ENCODE data around the gene ACSS1.

ACSS1 gene

GRCh38 chr20:25045343-25045712 lies 12.6 kb downstream of the ACSS1 start:
- POLR2A ChIA-PET, result no interaction called here
- no peak for DNase-seq (ENCODE audit: extremely low spot score)
- CTCF ChIA-PET, result no interaction called here
- TF ChIP-seq PKNOX1 (IDR thresholded peaks at IDR 0.05), result no peak
- no peak for TF ChIP-seq ARNT (IDR thresholded peaks at IDR 0.05)
- TF ChIP-seq ELF4 (IDR thresholded peaks at IDR 0.05), result no peak
- TF ChIP-seq BHLHE40 (IDR thresholded peaks at IDR 0.05; ENCODE audit: borderline replicate concordance), result no peak
- TF ChIP-seq FOXK2 (IDR thresholded peaks at IDR 0.05), result no peak
- no peak for TF ChIP-seq SUZ12 (IDR thresholded peaks at IDR 0.05)
- no peak for TF ChIP-seq ZNF384 (IDR thresholded peaks at IDR 0.05)
- no peak for TF ChIP-seq HDGF (IDR thresholded peaks at IDR 0.05; ENCODE audit: borderline replicate concordance)
- no peak for TF ChIP-seq NFRKB (IDR thresholded peaks at IDR 0.05)
- no peak for TF ChIP-seq LEF1 (IDR thresholded peaks at IDR 0.05; ENCODE audit: borderline replicate concordance)
- TF ChIP-seq CTBP1 (IDR thresholded peaks at IDR 0.05; ENCODE audit: borderline replicate concordance), result no peak
- TF ChIP-seq FOXA1 (IDR thresholded peaks at IDR 0.05), result no peak
- TF ChIP-seq L3MBTL2 (conservative IDR thresholded peaks at IDR 0.05), result no peak
- no peak for TF ChIP-seq TARDBP (IDR thresholded peaks at IDR 0.05)
- TF ChIP-seq FOXM1 (IDR thresholded peaks at IDR 0.05; ENCODE audit: borderline replicate concordance), result no peak
- TF ChIP-seq SP1 (IDR thresholded peaks at IDR 0.05), result no peak

DNA sequence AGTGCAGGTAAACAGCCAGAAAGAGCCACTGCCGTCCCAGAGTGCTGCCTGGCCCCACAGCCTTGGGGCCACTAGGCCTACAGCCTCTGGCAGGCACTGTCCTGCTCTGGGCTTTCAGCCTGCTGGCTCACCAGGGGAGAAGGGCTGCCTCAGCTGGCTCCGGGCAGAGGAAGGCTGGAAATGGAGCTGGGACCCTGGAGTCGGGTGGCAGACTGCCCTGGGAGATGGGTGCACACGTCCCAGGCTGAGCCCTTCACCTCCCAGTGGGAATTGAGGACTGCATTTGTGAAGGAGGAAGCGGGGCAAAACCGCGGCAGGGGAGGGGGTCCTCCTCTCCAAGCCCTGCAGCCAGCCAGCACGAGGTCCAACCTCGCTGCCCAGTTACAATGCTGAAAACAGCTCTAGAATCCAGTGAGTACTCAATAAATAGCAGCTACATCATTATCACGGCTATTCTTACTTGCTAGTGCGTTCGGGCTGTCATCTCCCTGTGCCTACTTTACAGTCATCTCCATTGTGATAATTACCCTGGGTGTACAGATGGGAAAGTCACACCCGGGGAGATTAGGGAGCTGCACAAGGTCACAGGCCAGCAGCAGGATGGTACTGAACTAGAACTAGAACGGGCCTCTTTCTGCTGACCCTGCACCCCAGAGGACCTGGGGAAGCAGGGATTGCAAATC lies 13.1 kb downstream of the ACSS1 start:
- CTCF ChIA-PET, result no interaction called here
- POLR2A ChIA-PET, result no interaction called here
- DNase-seq (ENCODE audit: extremely low spot score), result no peak
- no peak for TF ChIP-seq BHLHE40 (IDR thresholded peaks at IDR 0.05; ENCODE audit: borderline replicate concordance)
- no peak for TF ChIP-seq ARNT (IDR thresholded peaks at IDR 0.05)
- no peak for TF ChIP-seq PKNOX1 (IDR thresholded peaks at IDR 0.05)
- TF ChIP-seq FOXM1 (IDR thresholded peaks at IDR 0.05; ENCODE audit: borderline replicate concordance), result no peak
- no peak for TF ChIP-seq NFRKB (IDR thresholded peaks at IDR 0.05)

GRCh38 chr20:25044261-25044560 lies 13.7 kb downstream of the ACSS1 start:
- ChIA-PET CTCF (no interaction called here), POLR2A (no interaction called here)
- TF ChIP-seq HDGF (IDR thresholded peaks at IDR 0.05; ENCODE audit: borderline replicate concordance) (no peak), L3MBTL2 (conservative IDR thresholded peaks at IDR 0.05) (no peak), TARDBP (IDR thresholded peaks at IDR 0.05) (no peak)
- DNase-seq (ENCODE audit: extremely low spot score), result no peak

DNA sequence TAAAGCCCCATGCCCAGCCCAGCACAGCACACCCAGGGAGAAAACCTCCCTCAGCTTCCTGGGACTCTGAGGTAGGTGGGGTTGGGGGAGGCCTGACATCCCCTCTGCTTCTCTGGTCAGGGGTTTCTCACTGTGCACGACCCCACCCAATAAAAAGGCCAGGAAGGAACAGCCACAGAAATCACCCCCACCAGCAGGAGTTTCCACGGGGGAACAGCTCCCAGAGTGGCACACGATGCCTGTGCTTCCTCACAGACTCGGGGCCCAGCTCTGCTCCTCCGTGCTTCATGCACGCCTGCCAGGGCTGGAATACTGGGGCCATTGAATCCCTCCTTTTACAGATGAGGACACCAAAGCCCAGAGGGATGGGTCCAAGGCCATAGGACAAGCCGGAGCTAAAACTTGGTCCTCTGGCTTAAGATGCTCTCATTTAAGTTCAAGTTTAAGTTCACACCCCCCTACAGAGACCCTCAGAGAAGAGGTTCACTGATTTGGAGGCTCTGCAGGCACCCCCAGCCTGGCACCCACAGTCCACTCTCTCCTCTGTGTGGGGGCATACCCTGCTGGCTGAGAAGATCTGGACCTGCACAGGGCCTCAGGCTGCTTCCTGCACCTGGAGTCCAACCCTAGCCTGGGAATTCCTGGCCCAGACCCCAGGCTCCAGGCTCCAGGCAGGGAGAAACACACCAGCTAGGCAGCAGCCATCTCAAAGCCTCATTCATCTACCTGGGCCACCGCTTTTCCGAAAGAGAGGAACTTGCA lies 14.3 kb downstream of the ACSS1 start:
- POLR2A ChIA-PET, result no interaction called here
- no peak for DNase-seq (ENCODE audit: extremely low spot score)
- CTCF ChIA-PET, result no interaction called here
- no peak for TF ChIP-seq PKNOX1 (IDR thresholded peaks at IDR 0.05)
- no peak for TF ChIP-seq LEF1 (IDR thresholded peaks at IDR 0.05; ENCODE audit: borderline replicate concordance)
- no peak for TF ChIP-seq FOXK2 (IDR thresholded peaks at IDR 0.05)
- no peak for TF ChIP-seq FOXA1 (IDR thresholded peaks at IDR 0.05)
- TF ChIP-seq ELF4 (IDR thresholded peaks at IDR 0.05), result no peak
- no peak for TF ChIP-seq CTBP1 (IDR thresholded peaks at IDR 0.05; ENCODE audit: borderline replicate concordance)
- no peak for TF ChIP-seq L3MBTL2 (conservative IDR thresholded peaks at IDR 0.05)
- no peak for TF ChIP-seq BHLHE40 (IDR thresholded peaks at IDR 0.05; ENCODE audit: borderline replicate concordance)
- TF ChIP-seq ARNT (IDR thresholded peaks at IDR 0.05), result no peak
- TF ChIP-seq SP1 (IDR thresholded peaks at IDR 0.05), result no peak
- TF ChIP-seq HDGF (IDR thresholded peaks at IDR 0.05; ENCODE audit: borderline replicate concordance), result no peak
- TF ChIP-seq SUZ12 (IDR thresholded peaks at IDR 0.05), result no peak
- TF ChIP-seq ZNF384 (IDR thresholded peaks at IDR 0.05), result no peak
- no peak for TF ChIP-seq TARDBP (IDR thresholded peaks at IDR 0.05)
- no peak for TF ChIP-seq NFRKB (IDR thresholded peaks at IDR 0.05)
- TF ChIP-seq FOXM1 (IDR thresholded peaks at IDR 0.05; ENCODE audit: borderline replicate concordance), result no peak

DNA sequence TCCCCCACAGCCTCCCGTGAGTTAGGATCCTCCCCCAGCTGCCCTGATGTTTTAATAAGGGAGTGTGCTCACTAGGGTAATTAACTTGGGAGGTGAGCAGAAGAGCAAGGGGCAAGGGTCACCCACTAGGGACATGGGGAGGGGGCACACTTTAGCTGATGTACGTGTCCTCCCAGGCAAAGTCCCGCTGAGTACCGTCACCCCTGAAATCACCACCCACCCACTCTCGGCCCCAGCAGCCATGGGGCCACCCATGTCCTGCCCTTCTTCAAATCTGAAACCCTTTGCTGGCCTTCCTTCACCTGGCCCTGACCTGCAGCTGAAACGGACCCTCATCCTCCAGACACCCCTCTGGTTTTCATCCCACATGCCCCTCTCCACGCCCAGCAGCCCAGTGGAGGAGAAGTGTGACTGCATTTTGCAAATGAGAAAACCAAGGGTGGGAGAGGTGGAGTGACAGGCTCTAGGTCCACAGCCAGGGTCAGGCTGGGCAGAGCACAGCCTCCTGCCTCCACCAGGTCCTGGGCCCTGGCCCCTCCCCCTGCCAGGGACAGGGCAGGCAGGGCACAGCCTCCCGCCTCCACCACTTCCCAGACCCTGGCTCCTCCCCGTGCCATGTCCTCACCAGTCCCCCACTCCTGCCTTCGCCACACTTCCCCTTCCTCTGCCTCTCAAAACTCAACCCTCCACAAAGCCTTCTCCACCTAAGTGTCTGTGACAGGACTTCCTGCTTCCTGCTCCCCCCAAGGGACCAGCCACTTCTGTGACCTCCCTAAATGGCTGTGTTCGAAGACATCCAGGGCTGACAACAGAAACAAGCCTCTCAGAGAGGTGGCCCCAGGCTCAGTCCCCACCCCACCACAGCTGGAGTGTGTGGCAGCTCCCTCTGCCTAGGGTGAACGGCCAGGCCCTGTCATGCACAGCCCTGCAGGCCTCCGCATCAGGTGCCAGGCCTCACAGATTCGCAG lies 15.1 kb downstream of the ACSS1 start:
- TF ChIP-seq L3MBTL2 (conservative IDR thresholded peaks at IDR 0.05) (no peak), NFRKB (IDR thresholded peaks at IDR 0.05) (no peak), ELF4 (IDR thresholded peaks at IDR 0.05) (no peak), ARNT (IDR thresholded peaks at IDR 0.05) (no peak), FOXK2 (IDR thresholded peaks at IDR 0.05) (no peak), SP1 (IDR thresholded peaks at IDR 0.05) (no peak), PKNOX1 (IDR thresholded peaks at IDR 0.05) (no peak), FOXM1 (IDR thresholded peaks at IDR 0.05; ENCODE audit: borderline replicate concordance) (no peak), TARDBP (IDR thresholded peaks at IDR 0.05) (no peak), SUZ12 (IDR thresholded peaks at IDR 0.05) (no peak), FOXA1 (IDR thresholded peaks at IDR 0.05) (no peak), LEF1 (IDR thresholded peaks at IDR 0.05; ENCODE audit: borderline replicate concordance) (no peak), ZNF384 (IDR thresholded peaks at IDR 0.05) (no peak)
- no peak for DNase-seq (ENCODE audit: extremely low spot score)
- CTCF ChIA-PET, result no interaction called here
- POLR2A ChIA-PET, result no interaction called here

Measured in HEK293T (cell line).